BE2C (cell line): Measurements from ENCODE around the gene GRID1.

Source experiments
- DNase-seq: peaks from one replicate; pipeline ENCODE4 v3.0.0-alpha.2; 2020
- H3K27me3 ChIP-seq: fragments of 250-450 bp; sonication (Bioruptor Pico); 2 replicates; pipeline ENCODE4 v1.5.1; 2020; ENCODE audit warnings: mild to moderate bottlenecking
- H3K36me3 ChIP-seq: fragments of 250-450 bp; sonication (Bioruptor Pico); 2 replicates; pipeline ENCODE4 v1.5.1; 2020; ENCODE audit warnings: mild to moderate bottlenecking
- H3K4me1 ChIP-seq: fragments of 250-450 bp; sonication (Bioruptor Pico); 2 replicates; pipeline ENCODE4 v1.5.1; 2020
- H3K4me3 ChIP-seq: 2 replicates; pipeline ENCODE4 v1.5.1; 2011; ENCODE audit warnings: low read depth, low read length
- H3K9me3 ChIP-seq: fragments of 250-450 bp; sonication (Bioruptor Pico); 2 replicates; pipeline ENCODE4 v1.5.1; 2020
- TF ChIP-seq, protein P1 (sequence below): IDR thresholded peaks from 2 replicates; pipeline ENCODE4 v1.5.1; 2012; ENCODE audit warnings: mild to moderate bottlenecking, low read depth, low read length

GRID1 gene

DNA sequence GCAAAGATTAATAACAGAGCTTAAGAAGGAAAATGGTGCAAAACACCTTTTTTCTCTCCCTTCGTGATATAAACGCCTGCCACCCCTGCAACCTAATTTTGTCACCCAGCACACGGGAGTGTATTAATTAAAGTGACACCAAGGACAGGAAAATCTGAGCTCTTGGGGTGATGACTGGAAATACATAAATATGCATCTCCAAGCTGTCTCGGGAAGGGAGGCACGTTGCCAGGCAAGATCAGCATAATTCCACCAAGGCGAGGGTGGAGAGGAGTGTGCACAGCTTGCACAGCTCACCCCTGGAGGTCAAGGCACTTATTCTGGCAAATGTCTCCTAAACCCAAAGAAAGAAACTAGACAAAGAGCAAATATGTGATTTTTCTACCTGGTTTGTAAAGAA, 700.9 kb downstream of the GRID1 start:
- no peaks in the 10 kb centered on the region for H3K27me3 ChIP-seq
- H3K4me3 ChIP-seq = no peak overlapping the region
- TF ChIP-seq, protein P1, sequence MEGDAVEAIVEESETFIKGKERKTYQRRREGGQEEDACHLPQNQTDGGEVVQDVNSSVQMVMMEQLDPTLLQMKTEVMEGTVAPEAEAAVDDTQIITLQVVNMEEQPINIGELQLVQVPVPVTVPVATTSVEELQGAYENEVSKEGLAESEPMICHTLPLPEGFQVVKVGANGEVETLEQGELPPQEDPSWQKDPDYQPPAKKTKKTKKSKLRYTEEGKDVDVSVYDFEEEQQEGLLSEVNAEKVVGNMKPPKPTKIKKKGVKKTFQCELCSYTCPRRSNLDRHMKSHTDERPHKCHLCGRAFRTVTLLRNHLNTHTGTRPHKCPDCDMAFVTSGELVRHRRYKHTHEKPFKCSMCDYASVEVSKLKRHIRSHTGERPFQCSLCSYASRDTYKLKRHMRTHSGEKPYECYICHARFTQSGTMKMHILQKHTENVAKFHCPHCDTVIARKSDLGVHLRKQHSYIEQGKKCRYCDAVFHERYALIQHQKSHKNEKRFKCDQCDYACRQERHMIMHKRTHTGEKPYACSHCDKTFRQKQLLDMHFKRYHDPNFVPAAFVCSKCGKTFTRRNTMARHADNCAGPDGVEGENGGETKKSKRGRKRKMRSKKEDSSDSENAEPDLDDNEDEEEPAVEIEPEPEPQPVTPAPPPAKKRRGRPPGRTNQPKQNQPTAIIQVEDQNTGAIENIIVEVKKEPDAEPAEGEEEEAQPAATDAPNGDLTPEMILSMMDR = no peak
- no peaks in the 10 kb centered on the region for H3K36me3 ChIP-seq
- no peak for DNase-seq
- H3K9me3 ChIP-seq = no peaks in the 10 kb centered on the region
- H3K4me1 ChIP-seq = no peaks in the 10 kb centered on the region

DNA sequence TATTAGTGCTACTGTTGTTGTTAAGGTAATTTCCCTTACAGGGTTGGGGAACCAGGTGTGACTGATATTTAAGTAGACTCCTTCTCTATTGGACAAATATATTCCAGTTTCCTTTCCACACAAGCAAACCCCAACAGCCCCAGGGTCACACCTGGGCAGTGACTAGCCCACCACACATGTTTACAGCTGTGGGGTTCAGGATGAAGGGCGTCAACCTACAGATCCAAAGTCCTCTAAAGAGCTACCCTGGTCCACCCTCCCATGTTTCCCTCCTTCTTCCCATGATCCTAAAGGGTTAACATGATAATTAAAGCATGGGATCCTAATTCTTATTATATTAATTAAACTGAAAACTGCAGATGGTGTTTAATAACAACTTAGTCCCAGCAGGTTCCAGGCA, 701.5 kb downstream of the GRID1 start:
- Histone ChIP-seq H3K27me3 (no peaks in the 10 kb centered on the region), H3K36me3 (no peaks in the 10 kb centered on the region), H3K4me3 (no peak overlapping the region), H3K4me1 (no peaks in the 10 kb centered on the region), H3K9me3 (no peaks in the 10 kb centered on the region)
- TF ChIP-seq, protein P1 = no peak
- DNase-seq = no peak

DNA sequence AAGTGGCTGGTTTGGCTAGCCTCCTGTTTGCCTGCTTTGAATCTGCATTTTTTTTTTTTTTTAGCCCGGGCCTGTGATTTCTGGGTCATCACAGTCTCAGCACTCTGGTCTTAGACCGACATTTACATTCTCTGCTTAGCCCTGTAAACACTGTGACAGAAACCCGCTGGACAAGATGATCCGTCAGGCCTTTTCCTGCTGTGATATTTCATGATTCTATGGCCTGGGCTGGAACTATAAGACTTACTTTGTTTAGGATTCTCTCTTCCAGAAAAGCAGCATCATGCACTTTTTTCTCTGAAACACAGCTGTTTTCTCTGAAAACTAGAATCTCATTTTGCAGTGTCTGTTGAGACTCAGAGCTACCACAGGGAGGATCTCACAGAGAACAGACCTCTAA, 705.5 kb downstream of the GRID1 start:
- TF ChIP-seq, protein P1 = no peak
- Histone ChIP-seq H3K4me1 (no peaks in the 10 kb centered on the region), H3K36me3 (no peaks in the 10 kb centered on the region), H3K9me3 (no peaks in the 10 kb centered on the region), H3K4me3 (no peak overlapping the region), H3K27me3 (no peaks in the 10 kb centered on the region)
- no peak for DNase-seq

DNA sequence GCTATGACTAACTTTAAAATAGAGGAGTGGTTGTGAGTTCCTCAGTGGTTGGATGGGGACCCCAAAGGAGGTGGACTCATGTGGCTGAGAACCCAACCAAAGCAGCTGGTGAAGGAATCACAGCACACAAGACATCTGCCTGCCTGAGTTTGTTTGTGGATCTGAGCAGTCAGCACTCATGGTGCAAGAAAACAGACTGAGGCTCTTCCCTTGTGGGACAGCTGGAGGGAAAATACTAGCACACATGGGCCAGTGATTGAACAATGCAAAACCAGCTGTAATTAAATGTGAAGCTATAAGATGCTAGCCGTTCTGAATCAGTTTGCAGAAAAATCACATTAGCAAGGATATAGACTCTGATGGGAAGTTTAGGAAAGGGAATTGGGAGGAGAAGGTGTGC, 707.3 kb downstream of the GRID1 start:
- TF ChIP-seq, protein P1 = no peak
- H3K9me3 ChIP-seq = no peaks in the 10 kb centered on the region
- H3K27me3 ChIP-seq = no peaks in the 10 kb centered on the region
- no peaks in the 10 kb centered on the region for H3K4me1 ChIP-seq
- no peaks in the 10 kb centered on the region for H3K36me3 ChIP-seq
- H3K4me3 ChIP-seq = no peak overlapping the region
- DNase-seq = no peak

DNA sequence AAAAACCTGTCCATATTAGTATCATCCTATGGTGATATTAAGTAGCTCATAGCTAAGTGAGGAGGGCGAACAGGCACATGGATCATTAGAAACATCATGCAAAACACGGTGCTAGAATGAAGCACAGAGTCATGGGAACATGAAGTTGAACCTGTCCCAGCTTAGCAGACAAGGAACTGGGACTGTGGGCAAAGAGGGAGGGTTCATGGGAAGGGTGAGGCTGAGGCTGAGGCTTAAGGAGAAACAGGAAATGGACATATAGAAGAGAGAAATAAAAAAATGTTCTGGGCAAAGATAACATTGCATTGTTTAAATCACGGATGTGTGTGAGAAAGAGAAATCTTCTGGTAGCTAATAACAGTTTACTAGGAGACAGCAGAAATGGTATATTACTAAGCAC, 708.1 kb downstream of the GRID1 start:
- Histone ChIP-seq H3K27me3 (no peaks in the 10 kb centered on the region), H3K4me1 (no peaks in the 10 kb centered on the region), H3K36me3 (no peaks in the 10 kb centered on the region), H3K4me3 (no peak overlapping the region), H3K9me3 (no peaks in the 10 kb centered on the region)
- TF ChIP-seq, protein P1 = no peak
- DNase-seq = no peak

DNA sequence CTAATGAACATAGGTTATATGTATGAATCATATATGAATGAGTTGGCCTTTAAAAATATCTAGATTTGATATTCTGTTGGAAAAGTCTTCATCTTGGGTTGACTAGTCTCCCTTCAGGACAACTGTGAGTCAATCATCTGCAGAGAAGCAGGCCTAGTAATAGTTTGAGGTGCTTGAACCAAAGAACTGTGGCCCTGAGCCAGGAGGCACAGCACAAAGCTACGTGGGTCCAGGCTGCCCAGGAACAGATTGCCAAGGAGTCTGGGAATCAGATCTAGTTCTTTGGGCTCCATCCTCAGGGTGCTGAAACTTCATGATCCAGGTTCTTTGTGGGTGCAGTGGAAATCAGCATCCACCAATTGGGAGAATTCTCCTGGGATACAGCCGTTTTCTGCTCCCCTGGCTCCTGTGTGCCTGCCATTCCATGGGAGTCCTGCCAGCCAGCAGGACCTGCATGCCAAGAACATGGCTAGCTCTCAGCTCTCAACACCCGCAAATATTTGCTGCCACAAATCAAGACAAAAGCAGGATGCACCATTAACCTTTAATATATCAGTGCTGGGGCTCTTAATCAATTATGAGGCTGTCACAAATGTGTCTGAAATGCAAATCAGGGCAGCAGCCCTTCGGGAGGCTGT, 709.0 kb downstream of the GRID1 start:
- no peaks in the 10 kb centered on the region for H3K36me3 ChIP-seq
- no peak for DNase-seq
- no peaks in the 10 kb centered on the region for H3K27me3 ChIP-seq
- TF ChIP-seq, protein P1 = no peak
- H3K4me3 ChIP-seq = no peak overlapping the region
- H3K4me1 ChIP-seq = no peaks in the 10 kb centered on the region
- H3K9me3 ChIP-seq = no peaks in the 10 kb centered on the region
